OCI-LY1 (cell line): Measurements from ENCODE around the gene ANXA2R.
A peak's percentile ranks its signal among the peaks of the same experiment; 100 is the strongest.
"Not testable (repeated sequence)": the region's sequence is repeated elsewhere in the genome, so short reads cannot be mapped to it uniquely, and the experiment has no call there.

Source experiments
- H2AFZ ChIP-seq: fragments of 200-600 bp; sonication (generic), shearing (Covaris generic); 2 replicates; pipeline ENCODE4 v1.6.0; 2014; ENCODE audit warnings: antibody characterized with exemption, mild to moderate bottlenecking, low read length
- H3F3A ChIP-seq: fragments of 200-600 bp; sonication (generic), shearing (Covaris generic); 2 replicates; pipeline ENCODE4 v1.6.0; 2014; ENCODE audit warnings: mild to moderate bottlenecking, antibody characterized with exemption, low read length, moderate library complexity; ENCODE audit not compliant: insufficient read depth
- H3K27ac ChIP-seq: fragments of 200-600 bp; sonication (generic); 2 replicates; pipeline ENCODE4 v1.5.1; 2014; ENCODE audit warnings: low read length, mixed run types, mild to moderate bottlenecking, low read depth; ENCODE audit not compliant: poor library complexity, severe bottlenecking
- H3K27me3 ChIP-seq: fragments of 200-600 bp; sonication (generic); 2 replicates; pipeline ENCODE4 v1.6.0; 2014; ENCODE audit warnings: antibody characterized with exemption, mild to moderate bottlenecking, low read length, moderate library complexity; ENCODE audit not compliant: insufficient read depth
- H3K36me3 ChIP-seq: fragments of 200-600 bp; sonication (generic); 2 replicates; pipeline ENCODE4 v1.6.1; 2014; ENCODE audit warnings: mild to moderate bottlenecking, antibody characterized with exemption, low read length, moderate library complexity, mixed read lengths; ENCODE audit not compliant: insufficient read depth
- H3K4me1 ChIP-seq: fragments of 200-600 bp; sonication (generic); 2 replicates; pipeline ENCODE4 v1.5.1; 2014; ENCODE audit warnings: mild to moderate bottlenecking, low read length, moderate library complexity; ENCODE audit not compliant: insufficient read depth, severe bottlenecking
- H3K4me2 ChIP-seq: fragments of 200-600 bp; sonication (generic), shearing (Covaris generic); 2 replicates; pipeline ENCODE4 v1.6.1; 2014; ENCODE audit warnings: low read length
- H3K4me3 ChIP-seq: fragments of 200-600 bp; sonication (generic); 2 replicates; pipeline ENCODE4 v1.5.1; 2014; ENCODE audit warnings: low read length, low read depth, mild to moderate bottlenecking, mixed read lengths; ENCODE audit not compliant: poor library complexity, severe bottlenecking
- H3K79me2 ChIP-seq: fragments of 200-600 bp; shearing (Covaris generic); 2 replicates; pipeline ENCODE4 v1.6.1; 2016; ENCODE audit warnings: mixed run types, low read length, mixed read lengths; ENCODE audit not compliant: insufficient read depth
- H3K9ac ChIP-seq: fragments of 200-600 bp; sonication (generic), shearing (Covaris generic); 2 replicates; pipeline ENCODE4 v1.6.1; 2014; ENCODE audit warnings: mild to moderate bottlenecking, low read length, mixed read lengths
- H3K9me2 ChIP-seq: fragments of 200-600 bp; sonication (generic), shearing (Covaris generic); 2 replicates; pipeline ENCODE4 v1.6.1; 2014; ENCODE audit warnings: low read depth, mild to moderate bottlenecking, low read length, mixed read lengths
- H3K9me3 ChIP-seq: fragments of 200-600 bp; shearing (Covaris generic); 2 replicates; pipeline ENCODE4 v1.6.1; 2014; ENCODE audit warnings: low read length, mixed read lengths
- H4K20me1 ChIP-seq: fragments of 200-600 bp; sonication (generic), shearing (Covaris generic); 2 replicates; pipeline ENCODE4 v1.6.0; 2016; ENCODE audit warnings: mild to moderate bottlenecking, low read length; ENCODE audit not compliant: insufficient read depth
- CTCF ChIP-seq: fragments of 200-600 bp; sonication (generic), shearing (Covaris generic); IDR thresholded peaks from 2 replicates; pipeline ENCODE4 v1.5.1; 2017; ENCODE audit warnings: mild to moderate bottlenecking, antibody characterized with exemption, low read length, moderate library complexity, mixed read lengths
- EZH2 ChIP-seq: fragments of 200-600 bp; sonication (generic), shearing (Covaris generic); IDR thresholded peaks from 2 replicates; pipeline ENCODE4 v1.8.0; 2017; ENCODE audit warnings: borderline replicate concordance, mixed run types, mild to moderate bottlenecking, antibody characterized with exemption, low read length, moderate library complexity, mixed read lengths

ANXA2R gene

GRCh38 chr5:43073597-43074546 is 33.8 kb upstream of the ANXA2R start:
- TF ChIP-seq EZH2 (no peak), CTCF (peak; percentile 80)
- H3K27me3 ChIP-seq, result no peaks in the 10 kb centered on the region
- H3K4me3 ChIP-seq, result no peak overlapping the region
- no peaks in the 10 kb centered on the region for H3F3A ChIP-seq
- H3K79me2 ChIP-seq, result no peaks in the 10 kb centered on the region
- no peak overlapping the region for H3K9ac ChIP-seq
- H3K4me1 ChIP-seq, result peaks cover 27% of the 10 kb centered on the region
- H3K27ac ChIP-seq, result no peak overlapping the region
- no peaks in the 10 kb centered on the region for H3K9me3 ChIP-seq
- H2AFZ ChIP-seq, result no peak overlapping the region
- no peaks in the 10 kb centered on the region for H4K20me1 ChIP-seq
- H3K36me3 ChIP-seq, result peaks cover 28% of the 10 kb centered on the region
- H3K4me2 ChIP-seq, result no peak overlapping the region
- H3K9me2 ChIP-seq, result no peaks in the 10 kb centered on the region

GRCh38 chr5:43069401-43069720 is 29.2 kb upstream of the ANXA2R start:
- H3K4me1 ChIP-seq, result peaks cover 33% of the 10 kb centered on the region
- not testable (repeated sequence) for H3K9ac ChIP-seq

GRCh38 chr5:43068037-43068436 is 27.9 kb upstream of the ANXA2R start:
- Histone ChIP-seq H3F3A (no peaks in the 10 kb centered on the region), H2AFZ (no peak overlapping the region), H3K9me3 (no peaks in the 10 kb centered on the region), H3K27me3 (no peaks in the 10 kb centered on the region), H3K9me2 (no peaks in the 10 kb centered on the region), H4K20me1 (no peaks in the 10 kb centered on the region), H3K79me2 (peaks cover 12% of the 10 kb centered on the region), H3K36me3 (peaks cover 25% of the 10 kb centered on the region), H3K4me1 (peaks cover 39% of the 10 kb centered on the region), H3K4me3 (peak overlapping the region; percentile 77), H3K4me2 (peak overlapping the region; percentile 93), H3K9ac (peak overlapping the region; percentile 93), H3K27ac (peak overlapping the region; percentile 88)
- TF ChIP-seq EZH2, result no peak

More at GRCh38 chr5:43069401-43069720, 29.2 kb upstream of the ANXA2R start:
- not testable (repeated sequence) for H3K27ac ChIP-seq, H3F3A ChIP-seq, H3K9me2 ChIP-seq, H3K27me3 ChIP-seq, H3K9me3 ChIP-seq, H4K20me1 ChIP-seq, H2AFZ ChIP-seq
- H3K4me3 ChIP-seq, result peak overlapping the region; percentile 77
- H3K4me2 ChIP-seq, result peak overlapping the region; percentile 93
- peaks cover 25% of the 10 kb centered on the region for H3K36me3 ChIP-seq
- H3K79me2 ChIP-seq, result peaks cover 12% of the 10 kb centered on the region

- H3K4me1 ChIP-seq, result peaks cover 39% of the 10 kb centered on the region
- H3K4me2 ChIP-seq, result peak overlapping the region; percentile 93
- H3F3A ChIP-seq, result no peaks in the 10 kb centered on the region
- no peaks in the 10 kb centered on the region for H3K9me2 ChIP-seq
- no peak for TF ChIP-seq EZH2
- no peak for TF ChIP-seq CTCF
- H2AFZ ChIP-seq, result no peak overlapping the region
- H4K20me1 ChIP-seq, result no peaks in the 10 kb centered on the region
- peaks cover 12% of the 10 kb centered on the region for H3K79me2 ChIP-seq
- H3K27ac ChIP-seq, result peak overlapping the region; percentile 88
- H3K4me3 ChIP-seq, result peak overlapping the region; percentile 77
- no peaks in the 10 kb centered on the region for H3K9me3 ChIP-seq
- H3K36me3 ChIP-seq, result peaks cover 25% of the 10 kb centered on the region
- H3K27me3 ChIP-seq, result no peaks in the 10 kb centered on the region
- H3K9ac ChIP-seq, result peak overlapping the region; percentile 93
These were observed 27.0 kb upstream of the ANXA2R start for GRCh38 chr5:43066799-43067741.
